ENCODE results near the gene ZNF565. TPM values are rescaled to one million over a fixed set of nuclear protein-coding genes. Genes with fewer than 3 reads are reported as not detected.

Gene ZNF565
- polyA plus RNA-seq, 1 donor (not counting 4 experiments of a cell fraction or from before 2014, with no cell fraction given), result 2.3 TPM

Small RNA genes within 50 kb of the gene (small RNA-seq; reads per million reads assigned to genes)
- gene RF00019 (ENCODE audit: insufficient read length in 3 of 3, low read depth in 3 of 3, low replicate concordance in 1 of 3), result 0 reads per million in 3 experiments

Other genes starting within 250 kb of the ZNF565 start
- gene SDHAF1, start 219.5 kb downstream of the ZNF565 start, polyA plus RNA-seq, result 7.3 to 11.9 TPM (median 8.0 TPM) in 3 replicates
- 0.19 to 0.72 TPM (median 0.28 TPM) in 3 replicates for gene SYNE4, start 205.9 kb downstream of the ZNF565 start, polyA plus RNA-seq
- 27.8 to 37.1 TPM (median 36.7 TPM) in 3 replicates for gene ALKBH6, start 200.5 kb downstream of the ZNF565 start, polyA plus RNA-seq
- 0.38 to 0.76 TPM (median 0.63 TPM) in 3 replicates for gene CLIP3, start 181.8 kb downstream of the ZNF565 start, polyA plus RNA-seq
- gene THAP8, start 160.4 kb downstream of the ZNF565 start, polyA plus RNA-seq, result 1.4 to 3.6 TPM (median 1.8 TPM) in 3 replicates
- gene WDR62, start 159.8 kb downstream of the ZNF565 start, polyA plus RNA-seq, result 0.98 to 3.7 TPM (median 2.3 TPM) in 3 replicates
- not detected in 3 replicates for gene OVOL3, start 103.5 kb downstream of the ZNF565 start, polyA plus RNA-seq
- 31.3 to 63.2 TPM (median 34.3 TPM) in 3 replicates for gene POLR2I, start 99.8 kb downstream of the ZNF565 start, polyA plus RNA-seq
- 179 to 193 TPM (median 183 TPM) in 3 replicates for gene TBCB, start 99.2 kb downstream of the ZNF565 start, polyA plus RNA-seq
- gene CAPNS1, start 74.6 kb downstream of the ZNF565 start, polyA plus RNA-seq, result 778 to 884 TPM (median 832 TPM) in 3 replicates
- 1.6 to 7.1 TPM (median 2.6 TPM) in 3 replicates for gene COX7A1, start 62.2 kb downstream of the ZNF565 start, polyA plus RNA-seq
- 45.5 to 82.6 TPM (median 67.3 TPM) in 3 replicates for gene ZNF146, start 441 bp upstream of the ZNF565 start, polyA plus RNA-seq
- gene ZFP14, start 164.5 kb upstream of the ZNF565 start, polyA plus RNA-seq, result 0.62 to 0.96 TPM (median 0.88 TPM) in 3 replicates
- gene ZFP82, start 204.0 kb upstream of the ZNF565 start, polyA plus RNA-seq, result 1.9 to 3.2 TPM (median 2.6 TPM) in 3 replicates

Measured in keratinocyte (primary cell).